ENCODE results near the gene RIC3.

The RIC3 gene

DNA sequence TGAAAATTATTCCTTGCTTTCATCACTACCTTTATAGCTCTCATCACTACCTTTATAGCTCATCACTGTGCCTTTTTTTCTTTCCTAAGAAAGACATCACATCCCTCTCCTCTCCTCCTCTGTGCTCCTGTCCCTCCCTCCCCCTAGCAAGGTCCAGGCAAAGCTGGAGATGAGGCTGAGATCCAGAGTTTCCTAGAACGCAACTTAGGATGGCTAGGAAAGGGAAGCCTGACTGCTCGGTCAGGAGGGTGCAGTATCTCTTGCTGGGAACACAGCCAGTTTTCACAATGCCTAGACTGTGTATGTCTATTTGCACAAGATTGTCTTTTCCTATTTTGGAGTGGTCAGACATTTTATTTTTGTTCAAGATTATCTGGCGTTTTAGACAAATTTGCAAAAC is 63.2 kb downstream of the RIC3 start:
- DNase-seq (ENCODE audit: low read depth in 1 of 2, low spot score in 1 of 2): no peak

DNA sequence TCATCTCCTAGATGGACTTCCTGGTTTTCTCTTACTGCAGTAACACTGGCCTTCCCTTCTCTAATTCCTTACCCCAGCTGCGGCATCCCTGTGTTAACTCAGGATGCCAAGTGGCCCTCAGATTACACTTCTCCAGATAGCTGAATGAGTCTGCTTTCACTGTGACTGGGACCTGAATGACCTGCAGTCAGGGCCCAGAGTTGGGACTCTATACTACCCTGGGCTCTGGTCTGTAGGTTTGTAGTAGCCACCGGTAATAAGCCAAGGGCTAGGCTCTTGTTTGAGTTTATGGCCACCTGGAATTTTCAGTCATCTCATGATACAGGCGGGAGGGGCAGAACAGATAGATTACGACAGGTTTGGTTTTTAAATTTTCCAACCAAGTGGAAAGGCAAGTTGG is 63.7 kb downstream of the RIC3 start:
- DNase-seq (ENCODE audit: low read depth in 1 of 2, low spot score in 1 of 2): no peak

DNA sequence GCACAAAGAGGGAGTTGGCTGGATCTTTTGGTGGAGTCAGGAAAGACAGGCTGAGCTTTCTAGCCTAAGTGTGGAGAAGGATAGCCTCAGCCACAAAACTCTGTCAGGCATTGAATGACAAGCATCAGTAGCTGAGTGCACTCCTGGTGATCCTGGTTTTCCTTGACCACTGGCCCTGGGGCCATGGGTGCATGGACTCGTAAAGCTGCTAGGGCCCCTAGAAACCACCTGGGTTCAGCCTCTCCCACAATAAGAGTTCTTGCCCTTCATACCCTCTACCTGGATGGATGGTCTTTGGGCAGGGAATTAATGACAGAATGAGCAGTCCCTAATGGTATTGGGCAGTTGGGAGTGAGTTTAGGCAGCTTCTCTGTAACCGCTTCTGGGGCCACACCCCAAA is 64.9 kb downstream of the RIC3 start:
- no peak for DNase-seq (ENCODE audit: low read depth in 1 of 2, low spot score in 1 of 2)

DNA sequence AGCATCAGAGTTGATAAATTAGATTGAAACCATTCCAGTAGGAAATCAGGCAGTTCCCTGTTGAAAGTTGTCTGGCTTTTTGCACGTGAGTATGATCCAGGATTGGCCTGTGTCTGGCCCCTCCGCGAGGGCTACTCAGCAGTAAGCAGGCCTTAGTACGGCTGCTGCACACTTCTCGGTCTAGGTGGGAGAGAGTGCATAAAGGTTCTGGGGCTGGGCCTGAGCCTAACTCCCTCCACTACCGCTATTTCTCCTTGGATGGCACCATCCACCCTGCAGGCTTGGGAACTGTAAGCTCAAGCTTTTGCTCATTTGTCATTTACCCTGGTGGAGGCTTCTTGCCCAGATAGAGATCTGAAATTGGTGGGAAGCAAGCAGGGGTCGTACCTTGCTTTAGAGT is 65.9 kb downstream of the RIC3 start:
- DNase-seq (ENCODE audit: low read depth in 1 of 2, low spot score in 1 of 2): no peak

DNA sequence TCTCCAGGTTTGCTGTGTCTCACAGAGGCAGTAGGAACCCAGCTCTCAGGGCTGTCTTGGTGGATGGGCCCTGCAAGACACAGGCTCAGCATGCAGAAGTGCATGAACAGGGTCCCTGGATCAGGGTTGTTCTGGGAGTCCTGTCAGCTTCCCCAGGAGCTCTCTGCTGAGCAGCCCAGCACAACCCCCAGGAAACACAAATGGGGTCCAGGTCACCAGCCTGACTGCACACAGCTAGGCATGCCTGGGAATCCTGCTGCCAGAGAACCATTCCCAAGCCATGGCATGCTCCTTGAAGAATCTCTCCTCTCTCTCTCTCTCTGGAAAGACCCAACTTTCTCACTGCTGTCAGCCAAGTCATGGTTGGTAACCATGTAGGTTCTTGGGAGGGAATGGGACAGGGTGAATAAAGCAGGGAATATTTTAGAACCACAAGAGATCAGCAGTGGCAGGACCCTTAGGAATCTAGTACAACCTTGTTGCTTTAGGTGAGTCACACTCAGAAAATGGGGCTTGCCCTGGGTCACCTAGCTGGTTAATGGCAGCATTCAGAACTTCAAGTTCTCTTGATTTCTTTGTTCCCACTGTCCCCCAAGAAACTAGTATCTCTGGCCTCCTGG is 66.4 kb downstream of the RIC3 start:
- DNase-seq (ENCODE audit: low read depth in 1 of 2, low spot score in 1 of 2): no peak

DNA sequence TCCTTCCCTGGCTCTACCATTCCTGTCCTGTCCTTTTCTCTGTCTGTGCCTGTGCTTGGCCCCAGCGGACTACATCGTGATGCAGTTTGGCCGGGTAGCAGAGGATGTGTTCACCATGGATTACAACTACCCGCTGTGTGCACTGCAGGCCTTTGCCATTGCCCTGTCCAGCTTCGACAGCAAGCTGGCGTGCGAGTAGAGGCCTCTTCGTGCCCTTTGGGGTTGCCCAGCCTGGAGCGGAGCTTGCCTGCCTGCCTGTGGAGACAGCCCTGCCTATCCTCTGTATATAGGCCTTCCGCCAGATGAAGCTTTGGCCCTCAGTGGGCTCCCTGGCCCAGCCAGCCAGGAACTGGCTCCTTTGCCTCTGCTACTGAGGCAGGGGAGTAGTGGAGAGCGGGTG is 67.4 kb downstream of the RIC3 start:
- no peak for DNase-seq (ENCODE audit: low read depth in 1 of 2, low spot score in 1 of 2)

DNA sequence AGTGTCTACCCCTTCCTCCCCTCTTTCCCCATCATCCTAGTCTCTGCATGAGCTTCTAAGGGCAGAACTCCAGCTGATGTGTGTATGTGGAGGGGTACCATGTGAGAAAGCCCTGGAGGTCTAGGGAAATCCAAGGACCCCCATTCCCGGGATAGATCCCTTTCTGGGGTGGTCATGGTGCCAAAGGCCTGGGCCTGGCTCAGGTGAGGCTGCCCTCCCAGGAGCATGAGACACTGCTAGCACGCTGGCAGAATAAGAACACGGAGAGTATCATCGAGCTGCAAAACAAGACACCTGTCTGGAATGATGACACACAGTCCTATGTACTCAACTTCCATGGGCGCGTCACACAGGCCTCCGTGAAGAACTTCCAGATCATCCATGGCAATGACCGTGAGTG is 68.2 kb downstream of the RIC3 start:
- DNase-seq (ENCODE audit: low read depth in 1 of 2, low spot score in 1 of 2): no peak

DNA sequence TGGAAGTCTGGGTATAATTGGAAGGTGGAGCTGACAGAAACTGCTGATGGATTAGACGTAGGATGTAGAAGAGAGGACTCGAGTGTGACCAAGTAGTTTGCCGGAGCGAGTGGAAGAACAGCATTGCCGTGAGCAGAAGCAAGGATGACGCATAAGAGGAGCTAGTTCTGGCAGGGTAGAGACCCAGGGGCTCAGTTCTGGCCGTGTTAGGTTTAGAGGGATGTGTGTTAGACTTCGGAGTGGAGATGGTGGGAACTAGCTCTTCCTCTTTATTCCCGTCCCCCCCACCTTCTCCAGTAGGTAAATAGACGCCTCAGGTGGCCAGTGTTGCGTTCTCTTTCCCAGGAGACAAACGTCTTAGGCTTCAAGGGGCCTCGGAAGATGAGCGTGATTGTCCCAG is 68.7 kb downstream of the RIC3 start:
- DNase-seq (ENCODE audit: low read depth in 1 of 2, low spot score in 1 of 2): no peak

DNA sequence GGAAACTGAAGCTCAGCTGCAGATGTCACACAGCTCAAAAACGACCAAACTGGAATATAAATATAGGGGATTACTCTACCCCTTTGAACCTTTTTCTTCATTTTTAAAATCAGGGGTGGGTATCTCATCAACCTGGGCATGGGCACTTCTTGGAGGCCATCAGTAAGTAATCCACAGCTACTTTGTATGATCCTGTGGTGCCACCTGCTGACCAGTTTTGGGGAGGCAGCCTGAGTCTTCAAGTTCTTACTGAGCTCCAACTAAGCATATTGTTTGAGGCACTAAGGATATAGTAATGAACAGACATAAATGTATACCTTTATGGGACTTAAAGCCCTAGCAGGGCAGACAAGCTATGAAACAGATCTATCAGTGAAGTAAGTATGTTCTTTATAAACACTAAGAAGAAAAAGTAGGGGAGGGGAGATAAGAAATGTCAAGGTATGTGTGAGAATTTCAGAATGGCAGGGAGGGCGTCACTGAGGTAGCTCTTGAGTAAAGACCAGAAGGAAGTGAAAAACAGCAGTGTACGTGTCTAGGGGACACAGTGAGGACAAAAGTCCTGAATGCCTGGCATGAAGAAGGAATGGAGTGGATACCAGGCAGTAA is 69.4 kb downstream of the RIC3 start:
- peak; percentile 52 to 66 for DNase-seq (ENCODE audit: low read depth in 1 of 2, low spot score in 1 of 2)

DNA sequence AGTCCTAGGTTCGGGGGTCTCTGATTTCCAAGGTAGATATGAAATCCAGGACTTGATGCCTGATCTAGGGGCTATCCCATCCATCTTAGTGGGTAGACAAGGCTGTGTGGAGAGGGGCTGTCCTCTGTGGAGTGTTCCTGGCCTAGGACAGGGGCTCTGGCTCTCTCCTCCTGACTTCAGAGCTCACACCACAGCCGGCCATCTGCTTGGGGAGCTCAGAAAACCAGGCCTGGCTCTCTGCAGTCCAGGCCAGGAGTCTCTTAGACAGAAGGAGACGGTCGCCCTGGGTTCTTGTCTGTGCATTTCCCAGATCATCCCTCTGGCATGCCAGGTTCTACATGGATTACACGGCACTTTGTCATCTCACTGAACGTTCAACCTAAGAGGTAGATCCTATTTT is 69.9 kb downstream of the RIC3 start:
- DNase-seq (ENCODE audit: low read depth in 1 of 2, low spot score in 1 of 2): no peak

DNA sequence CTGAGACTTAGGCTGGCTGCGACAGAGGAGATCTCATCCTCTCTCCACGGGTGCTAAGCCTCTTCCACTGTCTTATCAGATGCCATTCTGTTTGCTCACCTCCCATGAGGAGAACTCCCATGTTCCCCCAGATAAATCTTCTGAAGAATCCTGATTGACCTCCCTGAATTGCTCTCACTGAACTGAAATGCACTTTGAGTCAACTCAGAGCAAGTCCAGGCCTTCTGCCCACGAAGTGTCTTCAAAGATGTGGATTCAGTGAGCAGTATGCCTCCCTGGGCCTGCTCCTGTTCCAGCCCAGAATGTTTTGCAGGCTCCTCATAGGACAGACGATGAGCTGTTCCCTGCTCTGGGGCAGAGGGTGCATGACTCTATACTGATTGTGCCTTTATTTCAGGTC is 70.5 kb downstream of the RIC3 start:
- no peak for DNase-seq (ENCODE audit: low read depth in 1 of 2, low spot score in 1 of 2)

DNA sequence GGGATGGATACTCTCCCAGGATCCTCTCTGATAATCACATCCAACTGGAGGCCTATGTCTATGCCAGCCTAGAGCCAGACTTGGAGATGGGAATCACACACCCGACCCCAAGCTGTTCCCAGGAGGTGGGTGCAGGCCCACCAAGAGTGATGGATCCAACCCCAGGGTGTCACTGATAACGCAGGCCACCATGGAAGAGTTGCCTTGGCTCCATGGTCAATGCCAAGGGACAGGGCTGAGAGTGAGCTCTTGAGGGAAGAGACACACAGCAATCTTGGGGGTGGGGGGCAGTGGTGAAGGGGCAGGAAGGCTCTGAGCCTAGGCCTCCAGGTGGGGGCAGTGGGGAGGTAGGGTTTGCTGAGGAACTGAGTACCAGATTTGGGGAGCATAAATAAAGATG is 70.9 kb downstream of the RIC3 start:
- DNase-seq (ENCODE audit: low read depth in 1 of 2, low spot score in 1 of 2): no peak

DNA sequence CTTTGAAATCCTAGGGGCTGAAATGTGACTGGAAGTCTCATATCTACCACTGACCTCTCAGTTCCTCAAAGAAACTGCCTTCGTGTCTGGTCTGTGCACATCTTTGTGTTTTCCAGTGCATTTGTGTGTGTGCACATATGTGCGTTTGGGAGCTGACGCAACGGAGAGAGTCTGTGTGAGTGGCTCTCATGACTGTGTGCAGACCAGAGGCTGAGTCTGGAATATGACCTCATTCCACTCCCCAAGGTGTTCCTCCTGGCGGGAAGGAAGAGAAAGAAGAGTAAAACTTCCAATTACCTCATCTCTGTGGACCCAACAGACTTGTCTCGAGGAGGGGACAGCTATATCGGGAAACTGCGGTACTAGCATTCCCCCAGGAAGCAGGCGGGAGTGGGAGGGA is 71.4 kb downstream of the RIC3 start:
- DNase-seq (ENCODE audit: low read depth in 1 of 2, low spot score in 1 of 2): no peak

DNA sequence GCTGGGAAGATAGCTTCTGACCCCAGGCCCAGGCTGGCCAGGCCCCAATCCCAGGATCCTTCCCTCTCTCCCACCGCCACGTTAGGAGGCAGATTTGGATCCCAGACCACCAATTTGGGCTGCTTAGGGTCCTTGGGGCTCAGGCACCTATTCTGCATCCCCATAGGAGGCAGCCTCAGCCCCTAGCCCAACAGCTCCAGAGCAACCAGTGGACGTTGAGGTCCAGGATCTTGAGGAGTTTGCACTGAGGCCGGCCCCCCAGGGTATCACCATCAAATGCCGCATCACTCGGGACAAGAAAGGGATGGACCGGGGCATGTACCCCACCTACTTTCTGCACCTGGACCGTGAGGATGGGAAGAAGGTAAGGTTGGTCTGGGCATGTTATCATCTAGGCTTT is 71.8 kb downstream of the RIC3 start:
- DNase-seq (ENCODE audit: low read depth in 1 of 2, low spot score in 1 of 2): no peak

DNA sequence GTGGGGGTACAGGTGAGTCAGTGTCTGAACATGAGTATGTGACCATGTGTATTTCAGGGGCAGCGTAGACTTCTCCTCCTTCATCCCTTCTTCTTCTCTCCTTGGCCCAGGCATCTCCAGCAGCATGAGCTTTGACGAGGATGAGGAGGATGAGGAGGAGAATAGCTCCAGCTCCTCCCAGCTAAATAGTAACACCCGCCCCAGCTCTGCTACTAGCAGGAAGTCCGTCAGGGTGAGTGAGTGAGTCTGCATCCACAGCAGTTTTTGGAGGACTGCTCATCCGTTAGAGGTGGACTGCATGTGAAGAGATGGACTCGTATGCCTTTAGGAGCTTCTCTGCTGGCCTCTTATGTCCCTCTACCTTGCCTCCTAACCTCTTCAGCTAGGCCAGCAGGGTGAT is 72.2 kb downstream of the RIC3 start:
- no peak for DNase-seq (ENCODE audit: low read depth in 1 of 2, low spot score in 1 of 2)

DNA sequence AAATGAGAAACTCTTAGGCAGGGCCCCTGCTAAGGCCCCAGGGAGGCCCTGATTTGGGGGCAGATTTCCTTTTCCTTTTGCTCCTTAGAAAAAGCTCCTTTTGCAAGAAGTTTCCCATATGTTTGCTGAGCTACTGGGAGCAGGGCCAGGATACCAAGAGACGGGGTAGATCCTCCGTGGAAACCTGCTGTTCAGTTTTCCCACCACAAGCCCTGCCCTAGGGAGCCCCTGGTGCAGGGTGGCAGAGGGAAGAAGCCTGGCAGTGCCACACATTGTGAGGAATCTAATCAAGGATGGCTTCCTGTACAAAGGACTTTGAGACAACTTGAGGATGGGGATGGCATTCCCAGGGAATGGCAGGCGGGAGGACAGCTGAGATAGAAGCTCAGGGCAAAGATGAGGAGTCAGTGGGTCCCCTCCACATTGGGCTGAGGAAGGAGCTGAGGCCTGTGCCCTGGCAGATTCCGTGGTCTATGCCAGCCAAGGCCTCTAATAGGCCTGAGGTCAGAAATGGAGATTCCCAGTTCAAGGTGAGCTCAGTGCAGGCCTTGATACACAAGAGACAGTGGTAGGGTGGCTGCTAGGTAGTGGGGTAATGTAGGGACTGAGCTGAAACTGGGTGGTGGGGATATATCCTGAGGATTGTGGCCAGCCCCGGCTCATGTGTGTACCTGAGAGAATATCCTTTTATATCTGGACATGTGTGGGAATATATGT is 72.9 kb downstream of the RIC3 start:
- DNase-seq (ENCODE audit: low read depth in 1 of 2, low spot score in 1 of 2): no peak

DNA sequence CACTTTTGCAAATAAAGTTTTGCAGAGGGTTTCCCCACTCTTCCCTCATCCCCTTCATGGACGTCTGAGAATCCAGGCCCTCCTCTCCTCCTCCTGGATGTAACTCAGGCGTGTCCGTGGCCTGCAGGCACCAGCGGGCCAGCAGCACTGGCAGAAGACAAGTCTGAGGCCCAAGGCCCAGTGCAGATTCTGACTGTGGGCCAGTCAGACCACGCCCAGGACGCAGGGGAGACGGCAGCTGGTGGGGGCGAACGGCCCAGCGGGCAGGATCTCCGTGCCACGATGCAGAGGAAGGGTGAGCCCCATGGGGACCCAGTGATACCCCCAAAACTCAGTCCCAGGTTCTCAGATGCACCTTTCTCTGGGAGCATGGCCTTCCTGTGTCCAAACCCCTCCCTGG is 73.5 kb downstream of the RIC3 start:
- DNase-seq (ENCODE audit: low read depth in 1 of 2, low spot score in 1 of 2): no peak

DNA sequence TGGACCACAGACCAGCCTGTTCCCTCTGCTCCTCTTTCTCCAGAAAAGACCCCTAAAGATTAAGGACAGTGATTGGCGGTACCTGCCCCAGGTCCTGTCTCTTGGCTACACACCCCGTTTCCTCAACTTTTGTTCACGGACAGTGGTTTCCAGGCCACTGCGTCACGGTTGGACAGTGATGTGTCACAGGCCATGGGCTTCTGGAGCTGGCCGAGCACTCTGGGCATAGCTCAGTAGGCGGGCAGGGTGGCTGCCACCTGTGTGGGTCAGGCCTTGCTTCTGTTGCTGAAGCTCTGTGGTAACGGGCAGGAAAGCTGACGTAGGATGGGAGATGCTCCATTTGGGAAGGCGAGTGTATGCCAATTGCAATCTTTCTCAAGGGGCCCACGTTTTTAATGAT is 74.2 kb downstream of the RIC3 start:
- no peak for DNase-seq (ENCODE audit: low read depth in 1 of 2, low spot score in 1 of 2)

DNA sequence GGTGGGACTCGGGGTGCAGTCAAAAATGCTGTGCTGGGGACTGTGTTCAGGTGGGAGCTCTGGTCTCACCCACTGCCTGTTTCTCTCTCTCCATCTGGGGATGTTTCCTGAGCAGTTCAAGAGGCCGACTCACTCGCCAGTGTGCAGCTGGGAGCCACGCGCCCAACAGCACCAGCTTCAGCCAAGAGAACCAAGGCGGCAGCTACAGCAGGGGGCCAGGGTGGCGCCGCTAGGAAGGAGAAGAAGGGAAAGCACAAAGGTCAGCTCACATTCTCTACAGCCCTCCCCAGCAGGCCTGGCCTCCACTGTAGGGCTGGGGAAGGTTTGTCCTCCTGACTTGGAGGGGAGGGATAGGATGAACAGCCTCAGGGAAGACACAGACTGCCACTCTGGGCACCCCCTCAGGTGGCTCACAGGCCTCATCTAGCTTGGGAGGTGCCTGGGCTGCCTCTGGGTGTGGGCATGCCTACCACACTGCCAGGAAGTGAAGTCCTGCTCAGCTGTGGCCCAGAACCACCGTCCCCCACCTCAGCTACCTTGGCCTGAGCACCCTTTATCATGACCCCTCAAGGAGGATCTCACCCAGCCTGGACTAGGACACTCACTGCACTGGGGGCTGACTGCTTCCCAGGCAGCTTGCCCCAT is 74.8 kb downstream of the RIC3 start:
- no peak for DNase-seq (ENCODE audit: low read depth in 1 of 2, low spot score in 1 of 2)

DNA sequence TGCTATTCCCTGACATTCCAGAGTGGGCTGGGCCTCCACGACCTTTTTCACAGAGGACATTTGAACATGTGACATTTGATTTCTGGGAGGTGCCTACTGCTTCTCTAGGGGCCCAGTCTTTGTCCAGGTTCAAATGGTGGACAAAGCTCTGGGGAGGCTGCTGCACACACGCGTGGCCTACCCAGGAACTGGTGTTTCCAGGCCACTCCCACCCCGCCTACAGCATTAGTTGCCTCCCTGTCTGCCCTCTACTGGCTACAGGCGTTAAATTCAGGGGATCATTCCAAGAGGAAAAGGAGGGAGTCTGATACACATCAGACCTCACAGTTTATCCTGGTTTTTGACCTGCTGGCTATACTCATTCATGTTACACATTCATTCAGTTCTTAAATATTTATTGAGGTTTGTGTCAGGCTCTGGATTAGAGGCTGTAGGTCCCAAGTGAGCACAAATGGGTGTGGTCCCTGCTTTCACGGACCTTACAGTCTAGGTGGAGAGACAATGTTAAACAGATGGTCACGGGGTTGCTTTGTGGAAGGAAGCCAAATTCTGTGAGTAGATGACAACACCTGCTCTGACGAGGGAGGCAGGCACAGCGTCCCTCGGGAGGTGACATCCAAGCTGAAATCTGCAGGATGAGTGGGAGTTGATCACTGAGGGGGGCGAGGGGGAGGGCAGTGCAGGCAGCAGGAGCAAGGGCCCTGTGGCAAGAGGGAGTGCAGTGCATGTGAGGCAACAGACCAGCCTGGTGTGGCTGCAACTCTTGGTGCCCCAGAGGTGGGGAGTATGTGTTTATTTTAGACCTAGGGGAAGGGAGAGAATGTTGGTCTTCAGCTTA is 76.0 kb downstream of the RIC3 start:
- no peak for DNase-seq (ENCODE audit: low read depth in 1 of 2, low spot score in 1 of 2)

DNA sequence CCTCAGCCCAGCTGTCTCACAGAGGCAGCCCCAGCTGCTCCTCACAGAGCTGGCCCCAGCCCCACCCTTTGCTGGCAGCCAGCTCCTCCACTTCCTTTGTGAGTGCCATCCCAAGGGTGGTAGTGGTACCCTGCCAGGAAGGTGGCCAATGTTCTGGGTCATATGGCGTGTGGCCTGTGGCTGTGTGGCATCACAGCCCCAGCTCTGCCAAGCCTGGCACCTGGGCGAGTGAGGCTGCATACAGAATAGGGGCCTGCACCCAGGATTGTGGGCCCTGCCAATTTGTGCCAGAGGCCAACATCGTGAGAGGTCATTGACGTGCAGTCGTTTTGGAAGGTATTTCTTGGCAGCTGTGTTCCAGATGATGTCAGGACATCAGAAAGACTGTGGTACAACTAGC is 77.1 kb downstream of the RIC3 start:
- DNase-seq (ENCODE audit: low read depth in 1 of 2, low spot score in 1 of 2): no peak

DNA sequence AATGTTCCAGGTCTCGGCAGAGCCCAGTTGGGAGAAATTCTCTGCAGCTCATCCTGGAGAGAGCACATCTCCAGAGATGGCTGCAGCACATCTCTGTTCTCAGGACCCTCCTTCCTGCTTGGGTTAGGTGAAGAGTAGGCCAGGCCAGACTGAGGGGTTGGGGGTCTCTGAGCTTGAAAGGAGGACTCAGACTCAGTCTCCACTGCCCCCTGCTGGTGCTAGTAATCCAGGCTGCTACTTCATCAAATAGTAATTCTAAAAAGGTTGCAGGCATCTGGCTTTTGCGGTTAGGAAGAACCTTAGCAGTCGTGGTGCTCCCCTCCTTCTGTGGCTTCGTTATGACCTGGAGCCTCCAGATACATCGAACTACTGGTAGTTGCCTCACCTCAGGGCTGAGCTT is 78.1 kb downstream of the RIC3 start:
- no peak for DNase-seq (ENCODE audit: low read depth in 1 of 2, low spot score in 1 of 2)
